GM21717 (cell line): ENCODE measurements around the gene SNX33.
"Not testable (repeated sequence)": the region's sequence is repeated elsewhere in the genome, so short reads cannot be mapped to it uniquely, and the experiment has no call there.

ENCODE experiments used
- ATAC-seq: cut with Tn5 transposase; IDR thresholded peaks from one replicate; pipeline ENCODE4 v1.9.1; 2021; ENCODE audit warnings: mild to moderate bottlenecking, moderate library complexity; ENCODE audit not compliant: unreplicated experiment

Gene SNX33

DNA sequence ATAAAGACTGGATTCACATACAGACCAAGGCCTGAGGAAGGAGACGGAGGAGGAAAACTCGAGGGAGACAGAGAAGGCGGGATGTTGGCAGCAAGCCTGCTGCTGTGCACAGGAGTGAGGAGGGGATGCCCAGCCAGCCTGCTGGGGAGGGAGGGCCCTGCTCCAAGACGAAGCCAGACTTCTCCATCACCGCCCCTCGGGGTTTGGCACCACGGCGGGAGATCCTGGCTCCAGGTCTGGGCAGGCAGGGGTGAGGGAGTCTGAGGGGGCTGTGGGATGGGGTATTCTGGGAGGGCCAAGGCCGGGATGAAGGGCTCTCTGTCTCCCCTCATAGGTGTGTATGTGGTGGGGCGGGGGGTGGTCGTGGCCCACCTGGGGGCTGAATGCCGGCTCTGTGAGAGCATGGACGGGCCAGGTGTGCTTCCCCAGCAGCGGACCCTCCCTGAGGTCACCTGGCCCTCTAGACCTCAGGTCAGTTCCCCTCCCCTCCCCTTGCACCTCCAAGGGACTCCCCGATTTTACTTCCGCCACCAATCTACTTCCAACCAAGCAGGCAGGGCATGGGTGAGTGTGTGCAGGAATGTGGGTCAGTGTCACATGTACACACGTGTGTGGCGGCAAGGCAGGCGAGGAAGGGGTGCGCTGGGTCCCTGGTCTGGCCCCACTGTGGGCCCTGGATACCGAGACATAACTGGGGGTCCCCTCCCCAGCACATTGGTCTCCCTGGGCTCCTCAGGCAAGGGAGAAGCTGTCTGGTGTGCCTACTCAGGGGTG lies 50.4 kb downstream of the SNX33 start:
- ATAC-seq = not testable (repeated sequence)

DNA sequence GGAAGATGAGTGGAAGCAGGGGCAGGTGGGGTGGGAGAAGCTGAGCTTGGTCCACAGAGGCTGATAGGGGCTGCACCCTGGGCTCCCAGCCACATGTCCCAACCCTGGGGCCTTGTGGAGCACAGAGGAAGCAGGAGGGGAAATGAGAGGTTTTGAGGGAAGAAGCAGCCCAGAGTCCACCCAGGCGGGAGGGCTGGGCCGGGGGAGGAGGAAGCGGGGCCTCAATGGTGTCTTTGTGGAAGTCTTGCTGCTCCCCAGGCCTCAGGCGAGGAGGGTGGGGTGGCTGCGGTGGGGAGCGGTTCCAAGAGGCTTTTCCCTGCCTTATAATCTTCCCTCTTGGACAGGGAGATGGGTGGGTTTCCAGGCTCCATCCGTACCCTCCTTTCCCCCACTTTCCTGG lies 51.8 kb downstream of the SNX33 start:
- not testable (repeated sequence) for ATAC-seq

DNA sequence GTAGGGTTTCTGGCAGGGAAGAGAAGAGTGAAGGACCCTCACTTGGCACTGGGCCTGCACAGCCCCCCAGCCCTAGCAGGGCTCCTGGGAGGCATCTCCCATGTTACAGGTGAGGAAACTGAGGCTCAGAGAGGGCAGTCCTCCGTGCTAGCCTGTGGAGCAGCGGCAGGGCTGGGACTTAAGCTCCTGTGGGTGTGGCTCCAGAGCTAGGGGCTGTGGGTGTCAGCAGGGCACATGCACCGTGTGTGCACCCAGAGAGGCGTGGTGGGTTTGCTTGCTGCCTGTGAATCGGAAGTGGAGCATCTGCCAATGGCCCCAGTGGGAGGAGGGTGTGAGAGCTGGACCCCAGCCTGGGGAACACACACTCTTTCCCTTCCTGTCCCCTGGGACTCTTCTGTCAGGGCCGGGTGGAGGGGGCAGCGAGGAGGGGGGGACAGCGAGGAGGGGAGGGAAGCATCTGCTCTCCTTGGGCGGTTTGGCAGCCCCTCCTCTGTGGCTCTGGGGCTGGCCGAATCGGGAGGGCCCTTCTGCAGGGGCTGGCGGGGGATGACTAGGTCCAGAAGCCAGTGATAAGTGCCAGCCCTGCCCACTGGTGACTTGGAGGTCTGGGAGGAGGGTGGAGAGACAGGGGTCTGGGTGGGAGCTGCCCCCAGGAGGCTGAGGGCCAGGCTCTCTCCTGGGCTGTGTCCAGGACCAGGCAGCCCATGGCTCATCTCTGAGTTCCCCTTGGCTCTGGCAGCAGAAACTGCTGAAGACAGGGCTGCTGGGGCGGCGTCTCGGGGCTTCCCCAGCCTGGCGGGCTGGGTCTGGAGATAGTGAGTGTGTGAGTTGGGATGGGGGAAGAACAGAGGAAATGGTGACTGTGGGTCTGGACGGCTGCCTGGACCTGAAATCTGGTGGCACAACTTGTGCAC lies 52.5 kb downstream of the SNX33 start:
- peak; percentile 51 for ATAC-seq

DNA sequence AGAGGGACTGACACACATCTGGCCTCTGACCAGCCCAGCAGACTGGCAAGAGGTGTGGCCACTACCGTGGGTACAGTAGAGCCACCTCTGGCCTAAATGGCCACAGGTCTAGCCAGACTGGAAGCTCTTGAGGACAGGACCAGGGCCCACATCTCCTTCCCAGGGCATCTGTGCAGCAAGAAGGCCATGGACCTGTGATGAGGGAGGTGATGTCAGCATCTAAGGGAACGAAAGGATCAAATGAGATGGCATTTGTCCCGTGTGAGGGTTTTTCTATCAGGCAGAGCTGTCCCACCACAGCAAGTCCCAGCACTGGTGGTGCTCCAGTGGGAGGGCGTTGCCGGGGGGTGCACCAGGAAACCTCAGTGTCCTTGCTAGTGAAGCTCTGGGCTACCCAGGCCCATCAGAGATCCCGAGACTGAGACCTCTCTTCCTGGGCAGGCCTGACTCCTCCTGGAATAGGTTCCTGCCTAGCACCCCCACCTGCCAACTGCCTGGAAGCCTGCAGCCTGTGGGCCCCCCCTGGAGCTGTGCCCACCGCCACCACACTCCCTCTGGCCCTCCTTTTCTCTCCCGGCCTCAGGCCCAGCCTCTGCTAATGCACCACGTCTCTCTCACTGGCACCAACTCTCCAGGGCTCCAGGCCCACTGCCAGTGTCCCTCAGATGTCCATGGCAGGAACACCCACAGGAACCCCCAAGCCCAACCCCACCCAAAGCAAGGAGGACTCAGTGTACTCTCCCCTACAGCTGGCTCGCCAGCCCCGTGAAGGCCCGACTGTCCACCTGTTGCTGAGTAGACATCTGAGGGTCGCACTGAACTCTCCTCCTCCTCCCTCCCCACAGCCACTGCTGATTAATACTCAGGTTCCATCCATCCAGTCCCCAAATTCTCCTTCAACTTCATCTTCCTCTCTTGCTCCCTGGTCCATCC lies 53.6 kb downstream of the SNX33 start:
- ATAC-seq = not testable (repeated sequence)

DNA sequence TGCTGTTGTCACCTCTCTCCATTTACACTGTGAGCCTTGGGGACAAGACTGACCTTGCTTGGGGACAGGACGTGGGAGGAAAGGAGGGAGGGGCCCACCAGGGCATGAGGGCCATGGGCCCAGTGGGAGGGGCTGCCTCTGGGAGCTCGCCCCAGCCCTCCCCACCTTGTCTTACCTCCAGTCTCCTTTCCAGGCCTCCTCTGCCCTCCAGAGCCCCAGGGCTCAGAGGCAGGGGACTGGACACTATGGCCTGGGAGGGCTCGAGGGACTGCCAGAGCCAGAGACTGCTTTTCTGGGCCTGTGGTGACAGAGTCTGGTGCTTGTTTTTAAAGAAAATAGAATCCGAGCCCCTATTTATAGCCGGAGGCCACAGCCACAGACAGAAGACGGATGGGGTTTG lies 54.7 kb downstream of the SNX33 start:
- no peak for ATAC-seq

DNA sequence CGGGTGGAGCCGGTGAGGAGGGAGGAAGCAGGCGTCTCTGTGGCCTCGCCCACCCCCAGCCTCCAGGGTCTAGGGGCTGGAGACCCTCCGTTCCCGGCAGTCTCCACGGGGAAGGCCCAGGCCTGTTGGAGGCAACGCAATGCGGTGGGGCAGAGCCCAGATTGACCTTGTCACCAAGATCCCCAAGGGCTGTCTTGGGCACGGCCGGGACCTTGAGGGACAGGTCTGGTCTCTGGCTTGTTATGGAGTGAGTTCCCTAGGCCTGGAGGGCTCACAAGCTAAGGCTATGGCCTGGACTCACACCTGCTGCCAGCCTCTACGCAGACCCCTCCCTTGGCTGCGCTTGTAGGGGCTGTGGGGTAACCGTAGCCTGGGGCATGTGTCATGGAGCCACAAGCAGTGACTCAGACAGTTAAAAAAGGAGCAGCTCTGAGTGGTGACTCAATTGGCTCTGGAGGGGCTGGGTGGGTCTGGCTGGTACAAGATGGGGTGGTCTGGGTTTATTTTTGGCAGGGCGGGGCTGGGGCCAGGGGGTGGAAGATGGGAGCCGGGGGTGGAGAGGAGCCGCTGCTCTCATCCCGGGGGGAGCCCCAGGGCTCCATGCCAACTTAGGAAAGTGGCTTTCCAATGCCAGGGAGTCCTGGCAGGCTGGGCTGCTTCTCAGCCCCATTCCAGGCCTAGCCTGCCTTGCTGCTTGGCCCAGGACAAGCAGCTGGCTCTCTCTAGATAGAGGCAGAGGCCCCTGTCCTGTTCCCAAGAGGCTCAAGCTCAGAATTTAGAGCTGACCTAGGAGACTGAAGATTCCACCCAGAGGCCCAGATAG lies 55.9 kb downstream of the SNX33 start:
- not testable (repeated sequence) for ATAC-seq

DNA sequence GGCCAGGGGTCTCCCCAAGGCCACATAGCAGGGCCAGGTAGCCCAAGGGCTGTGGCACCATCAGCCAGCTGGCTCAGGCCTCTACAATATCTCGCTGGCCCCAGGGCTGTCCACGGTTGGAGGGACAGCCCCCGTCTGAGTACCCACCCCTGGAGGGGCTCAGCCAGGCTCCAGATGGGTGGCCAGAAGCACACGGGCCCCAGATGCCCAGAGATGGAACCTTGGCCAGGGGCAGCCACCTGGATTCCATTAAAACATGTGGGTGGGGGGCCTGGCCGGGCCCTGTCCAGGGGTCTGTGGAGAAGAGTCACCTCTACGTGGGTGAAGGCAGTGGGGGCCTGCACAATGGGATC lies 56.5 kb downstream of the SNX33 start:
- ATAC-seq = no peak

DNA sequence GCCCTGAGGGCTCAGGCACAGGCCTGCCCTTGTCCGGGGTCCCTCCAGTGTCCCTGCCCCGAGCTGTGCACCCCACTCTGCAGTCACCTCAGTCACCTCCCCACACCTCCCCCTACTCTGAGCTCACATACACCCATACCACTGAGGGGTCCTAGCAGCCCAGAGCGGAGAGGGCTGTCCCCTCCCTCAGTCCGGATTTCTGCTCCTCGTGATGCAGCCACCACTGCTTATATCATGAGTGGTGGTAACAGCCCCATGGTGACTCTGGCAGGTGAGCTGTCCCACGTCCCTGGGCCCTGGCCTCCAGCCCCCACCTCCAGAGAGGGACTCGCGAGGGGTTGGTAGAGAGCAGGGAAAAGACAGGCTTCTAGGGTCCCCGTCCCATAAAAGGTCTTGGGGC lies 56.9 kb downstream of the SNX33 start:
- ATAC-seq = no peak

DNA sequence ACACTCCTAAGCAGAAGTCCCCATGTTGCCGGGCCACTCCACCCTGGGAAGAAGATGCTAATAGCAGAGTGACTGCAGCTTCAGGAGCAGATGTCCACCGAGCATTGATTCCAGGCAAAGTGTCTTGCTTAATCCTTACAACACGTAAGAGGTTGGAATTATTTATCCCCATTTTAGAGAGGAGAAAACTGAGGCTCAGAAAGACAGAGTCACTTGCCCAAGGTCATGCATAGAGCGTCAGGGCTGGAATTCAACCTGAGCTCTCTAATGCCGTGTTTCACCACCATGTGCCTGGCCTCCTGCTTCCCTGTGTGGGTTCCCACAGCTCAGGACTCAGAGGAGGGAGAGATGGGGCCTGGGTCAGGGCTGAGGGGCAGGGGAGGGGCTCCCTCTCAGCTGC lies 57.7 kb downstream of the SNX33 start:
- ATAC-seq = not testable (repeated sequence)

DNA sequence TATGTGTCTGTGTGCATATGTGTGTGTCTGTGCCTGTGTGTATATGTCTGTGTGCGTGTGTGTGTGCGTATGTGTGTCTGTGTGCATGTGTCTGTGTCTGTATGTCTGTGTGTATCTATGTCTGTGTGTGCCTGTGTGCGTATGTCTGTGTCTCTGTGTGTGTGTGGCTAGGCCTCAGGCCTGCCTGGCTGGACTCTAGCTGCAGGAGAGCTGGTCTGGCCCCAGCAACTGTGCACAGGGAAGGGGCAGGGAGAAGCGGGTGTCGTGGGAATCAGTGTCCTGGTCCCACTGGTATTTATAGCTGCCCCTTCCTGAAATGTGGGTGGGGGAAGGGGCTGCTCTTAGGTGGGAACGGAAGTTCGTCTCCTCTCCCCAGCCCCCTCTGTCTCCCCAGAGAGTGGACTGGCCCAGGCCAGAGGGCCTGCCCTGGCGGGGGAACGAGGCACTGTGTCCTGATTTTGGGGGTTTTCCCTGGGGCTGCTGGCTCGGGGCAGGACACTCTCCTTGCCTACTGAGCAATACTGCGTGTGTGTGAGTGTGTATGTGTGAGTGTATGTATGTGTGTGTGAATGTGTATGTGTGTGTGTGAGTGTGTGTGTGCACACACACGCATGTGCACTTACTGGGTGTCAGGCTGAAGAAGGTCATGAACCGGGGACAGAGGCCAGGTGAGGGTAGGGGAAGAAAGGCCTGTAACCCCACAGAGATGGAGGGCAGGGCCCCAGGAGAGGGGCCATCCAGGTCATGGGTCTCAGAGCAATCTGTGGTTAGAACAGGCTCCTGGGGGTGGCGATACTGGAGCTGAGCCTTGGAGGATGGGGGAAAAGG lies 58.4 kb downstream of the SNX33 start:
- ATAC-seq = no peak

DNA sequence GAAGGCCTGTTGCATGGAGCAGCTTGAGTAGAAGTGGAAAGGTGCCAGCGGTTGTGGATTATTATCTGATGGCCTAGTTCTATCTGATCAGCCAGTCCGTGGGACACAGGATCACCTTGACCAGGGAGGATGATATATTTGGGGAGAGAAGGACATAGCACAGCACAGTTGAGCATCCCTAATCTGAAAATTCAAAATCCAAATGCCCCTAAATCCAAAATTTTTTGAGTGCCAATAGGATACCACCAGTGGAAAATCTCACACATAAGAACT lies 58.9 kb downstream of the SNX33 start:
- ATAC-seq = no peak

DNA sequence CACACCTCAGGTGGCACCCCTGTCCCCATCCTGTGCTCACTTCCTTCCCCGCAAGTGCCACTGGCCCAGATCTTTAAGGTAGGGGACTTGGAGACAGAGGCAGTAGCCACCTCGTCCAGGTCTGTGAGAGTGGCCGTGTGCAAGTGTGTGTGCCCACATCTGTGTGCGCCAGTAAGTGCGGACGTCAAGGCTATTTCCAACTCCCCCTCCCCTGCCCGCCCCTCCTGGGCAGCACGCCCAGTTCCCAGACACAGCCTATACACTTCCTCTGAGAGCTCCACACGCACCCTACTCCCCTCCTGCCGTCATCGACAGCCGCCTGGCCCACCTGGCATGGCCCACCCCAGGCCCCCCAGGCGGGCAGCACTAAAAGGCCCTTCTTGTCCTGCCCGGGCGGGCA lies 61.7 kb downstream of the SNX33 start:
- not testable (repeated sequence) for ATAC-seq

DNA sequence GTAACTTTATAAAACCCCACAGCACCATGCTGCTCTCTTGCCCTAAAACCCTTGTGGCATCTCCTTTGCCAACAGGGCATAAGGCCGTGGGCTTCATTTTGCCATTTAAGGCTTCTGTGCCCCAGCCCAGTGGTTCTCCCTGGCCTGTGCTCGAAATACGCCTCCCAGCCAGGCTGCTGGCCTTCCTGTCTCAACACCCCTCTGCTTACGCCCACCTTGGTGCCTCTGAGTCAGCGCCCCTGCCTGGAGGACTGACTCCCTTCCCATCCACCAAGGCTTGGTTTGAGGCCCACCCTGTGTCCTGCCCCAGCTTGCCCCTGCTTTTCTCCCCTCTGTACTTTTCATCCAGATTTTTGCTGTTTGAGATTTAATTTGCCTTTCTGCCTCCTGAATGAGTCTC lies 63.2 kb downstream of the SNX33 start:
- not testable (repeated sequence) for ATAC-seq

DNA sequence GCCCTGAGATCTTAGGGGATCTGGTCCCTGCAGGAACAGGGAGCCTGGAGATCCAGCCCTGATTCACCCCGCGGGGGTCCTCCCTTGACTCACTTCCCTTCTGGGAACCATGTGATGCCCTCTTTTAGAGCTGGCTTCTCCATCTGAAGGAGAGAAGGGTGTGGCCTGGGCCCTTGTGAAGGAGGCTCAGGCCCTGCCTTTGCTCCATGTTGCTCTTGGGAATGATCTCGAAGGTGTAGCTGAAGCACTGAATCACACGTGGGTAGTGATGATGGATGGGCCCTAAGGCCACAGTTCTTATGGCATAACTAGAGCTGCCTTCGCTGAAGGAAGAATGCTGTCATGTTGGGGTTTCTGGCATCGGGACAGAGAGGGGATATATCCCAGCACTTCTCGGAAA lies 63.8 kb downstream of the SNX33 start:
- ATAC-seq = not testable (repeated sequence)
